Uterus (tissue), 2 donors: ENCODE data around the gene LYRM7.

Source experiments
- CTCF ChIP-seq, 4 experiments: fragments of 200-600 bp in 2 of 4; fragments of 450-650 bp in 2 of 4; sonication (generic) in 2 of 4; IDR thresholded peaks; one replicate each; pipeline ENCODE4 v1.5.1; 2016 to 2019; ENCODE audit warnings: antibody characterized with exemption in 4 of 4, mild to moderate bottlenecking in 2 of 4, moderate library complexity in 1 of 4
- POLR2A ChIP-seq, 2 donors: fragments of 450-650 bp; IDR thresholded peaks; one replicate each; pipeline ENCODE4 v1.6.1; 2016; ENCODE audit warnings: antibody characterized with exemption in 2 of 2, mild to moderate bottlenecking in 1 of 2, moderate library complexity in 1 of 2

GRCh38 chr5:131210151-131210510 is 39.4 kb downstream of the LYRM7 start:
- TF ChIP-seq POLR2A (IDR thresholded peaks at IDR 0.05) (no peak), CTCF (IDR thresholded peaks at IDR 0.05) (no peak)
